HG02610 (cell line): Measurements from ENCODE around the gene RP2.

ENCODE experiments used
- ATAC-seq: cut with Tn5 transposase; IDR thresholded peaks from one replicate; pipeline ENCODE4 v1.9.1; 2021; ENCODE audit warnings: mild to moderate bottlenecking, moderate library complexity; ENCODE audit not compliant: unreplicated experiment

RP2 gene

GRCh38 chrX:46917622-46918021 lies 80.8 kb downstream of the RP2 start:
- no peak for ATAC-seq

DNA sequence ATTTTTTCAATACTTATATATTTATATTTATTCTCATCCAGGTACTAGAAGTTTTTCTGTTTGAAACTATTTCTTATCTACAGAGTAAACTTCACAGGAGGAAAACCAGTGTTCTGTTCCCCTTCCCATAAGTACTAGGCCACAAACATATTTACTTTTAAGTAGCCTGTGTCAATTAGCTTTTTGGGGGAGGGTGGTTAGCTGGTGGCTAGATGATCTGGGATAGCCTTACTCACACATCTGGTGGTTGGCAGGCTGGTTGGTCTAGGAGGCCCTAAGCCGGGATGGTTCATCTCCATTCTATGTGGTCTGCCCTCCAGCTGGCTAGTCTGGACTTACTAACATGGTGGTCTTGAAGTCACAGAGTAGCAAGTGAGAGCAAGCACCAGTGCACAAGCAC lies 81.6 kb downstream of the RP2 start:
- ATAC-seq: no peak

GRCh38 chrX:46920235-46920634 lies 83.4 kb downstream of the RP2 start:
- ATAC-seq: no peak

GRCh38 chrX:46922611-46923010 lies 85.8 kb downstream of the RP2 start:
- no peak for ATAC-seq

- no peak for ATAC-seq
Observed at GRCh38 chrX:46927718-46928117, 90.9 kb downstream of the RP2 start.

GRCh38 chrX:46929439-46930261 lies 92.8 kb downstream of the RP2 start:
- ATAC-seq: no peak
